Daoy (cell line): Measurements from ENCODE around the gene HOXA10. TPM values are rescaled to one million over a fixed set of nuclear protein-coding genes. Genes with fewer than 3 reads are reported as not detected.

Experiments
- DNase-seq: peaks from one replicate; pipeline ENCODE4 v3.0.0-alpha.2; 2015; ENCODE audit warnings: low read depth
- total RNA-seq: library from RNA; depleted of rRNA; stranded (reverse); fragments of >200 nt; shearing (Covaris generic); gene quantifications from 2 replicates; pipeline ENCODE4 v1.2.3, GENCODE V29; 2014

HOXA10 gene
- total RNA-seq, 1 experiment from 2014 or later = 31.2 TPM

GRCh38 chr7:27157702-27158431 lies 16.3 kb downstream of the HOXA10 start:
- DNase-seq = no peak

GRCh38 chr7:27156916-27157701 lies 17.0 kb downstream of the HOXA10 start:
- DNase-seq = no peak

GRCh38 chr7:27156508-27156898 lies 17.6 kb downstream of the HOXA10 start, which contains the start of gene HOXA7:
TSS of gene HOXA7 (minus strand) at chr7:27156675. CDS start at chr7:27156545, 130 bp downstream.
- DNase-seq = peak; percentile 95

GRCh38 chr7:27155816-27156507 lies 18.2 kb downstream of the HOXA10 start:
- DNase-seq = peak; percentile 78

- peak; percentile 83 for DNase-seq
Measured at GRCh38 chr7:27154901-27155815, 19.0 kb downstream of the HOXA10 start.

- no peak for DNase-seq
Measured at GRCh38 chr7:27154369-27154768, 19.8 kb downstream of the HOXA10 start.

GRCh38 chr7:27153526-27153925 lies 20.6 kb downstream of the HOXA10 start:
- no peak for DNase-seq

- no peak for DNase-seq
Measured at GRCh38 chr7:27152816-27153442, 21.2 kb downstream of the HOXA10 start.

- DNase-seq = no peak
Measured at GRCh38 chr7:27151931-27152815, 21.9 kb downstream of the HOXA10 start, which contains the start of gene HOXA3. TSS of gene HOXA3 (minus strand) at chr7:27152583. CDS start at chr7:27110640, 41,943 bp downstream.

- DNase-seq = no peak
Measured at GRCh38 chr7:27151341-27151930, 22.7 kb downstream of the HOXA10 start.

GRCh38 chr7:27150568-27151340 lies 23.4 kb downstream of the HOXA10 start:
- peak; percentile 96 for DNase-seq

- peak; percentile 57 for DNase-seq
Measured at GRCh38 chr7:27149842-27150567, 24.1 kb downstream of the HOXA10 start.

GRCh38 chr7:27148756-27149641 lies 25.1 kb downstream of the HOXA10 start:
- DNase-seq = no peak

GRCh38 chr7:27148031-27148755 lies 25.9 kb downstream of the HOXA10 start:
- DNase-seq = no peak

GRCh38 chr7:27147199-27148030 lies 26.7 kb downstream of the HOXA10 start, which contains the start of gene HOXA6:
TSS of gene HOXA6 (minus strand) at chr7:27147774. CDS start at chr7:27147749, 25 bp downstream.
- no peak for DNase-seq
